HG03442 (cell line): ENCODE results near the gene DENND5B.
A peak's percentile ranks its signal among the peaks of the same experiment; 100 is the strongest.
"Not testable (repeated sequence)": the region's sequence is repeated elsewhere in the genome, so short reads cannot be mapped to it uniquely, and the experiment has no call there.

Source experiments
- ATAC-seq: cut with Tn5 transposase; IDR thresholded peaks from one replicate; pipeline ENCODE4 v1.9.1; 2021; ENCODE audit warnings: mild to moderate bottlenecking, moderate library complexity; ENCODE audit not compliant: unreplicated experiment

Gene DENND5B

GRCh38 chr12:31388713-31389112 is 202.2 kb downstream of the DENND5B start:
- no peak for ATAC-seq

GRCh38 chr12:31387466-31387865 is 203.5 kb downstream of the DENND5B start:
- ATAC-seq, result no peak

GRCh38 chr12:31387011-31387410 is 203.9 kb downstream of the DENND5B start:
- ATAC-seq, result no peak

- ATAC-seq, result no peak
These were observed 204.6 kb downstream of the DENND5B start for GRCh38 chr12:31386364-31386777.

GRCh38 chr12:31377210-31377609 is 213.7 kb downstream of the DENND5B start:
- not testable (repeated sequence) for ATAC-seq

GRCh38 chr12:31375422-31375821 is 215.5 kb downstream of the DENND5B start:
- not testable (repeated sequence) for ATAC-seq

- no peak for ATAC-seq
These were observed 219.7 kb downstream of the DENND5B start for GRCh38 chr12:31371256-31371620.

- no peak for ATAC-seq
These were observed 220.2 kb downstream of the DENND5B start for GRCh38 chr12:31370531-31371255.

GRCh38 chr12:31369712-31370521 is 221.0 kb downstream of the DENND5B start:
- no peak for ATAC-seq

GRCh38 chr12:31368666-31369361 is 222.1 kb downstream of the DENND5B start:
- no peak for ATAC-seq

- no peak for ATAC-seq
These were observed 224.8 kb downstream of the DENND5B start for GRCh38 chr12:31366104-31366621.

- no peak for ATAC-seq
These were observed 227.1 kb downstream of the DENND5B start for GRCh38 chr12:31363831-31364230.

- ATAC-seq, result peak; percentile 10
These were observed 227.5 kb downstream of the DENND5B start for GRCh38 chr12:31363416-31363809.

- ATAC-seq, result peak; percentile 73
These were observed 228.0 kb downstream of the DENND5B start for GRCh38 chr12:31362759-31363415.

- ATAC-seq, result peak; percentile 35
These were observed 228.7 kb downstream of the DENND5B start for GRCh38 chr12:31362115-31362758.

- ATAC-seq, result no peak
These were observed 229.2 kb downstream of the DENND5B start for GRCh38 chr12:31361730-31362114.

- ATAC-seq, result no peak
These were observed 235.2 kb downstream of the DENND5B start for GRCh38 chr12:31355747-31356107.

- no peak for ATAC-seq
These were observed 236.9 kb downstream of the DENND5B start for GRCh38 chr12:31353750-31354708.

GRCh38 chr12:31346267-31346666 is 244.7 kb downstream of the DENND5B start:
- no peak for ATAC-seq
